Stimulated activated CD4-positive, alpha-beta T cell treated with anti-CD3 and anti-CD28 coated beads, Interleukin-2, amount 100 ng/mL, for 4 hours (primary cell): ENCODE data around the gene TUBA1C.
"Not testable (repeated sequence)": the region's sequence is repeated elsewhere in the genome, so short reads cannot be mapped to it uniquely, and the experiment has no call there.

Source experiments
- DNase-seq: peaks from one replicate; pipeline ENCODE4 v3.0.0-alpha.2; 2020; ENCODE audit warnings: low read depth

TUBA1C gene

GRCh38 chr12:49310451-49311000 is 45.6 kb downstream of the TUBA1C start:
- DNase-seq: not testable (repeated sequence)

- DNase-seq: no peak
Observed at GRCh38 chr12:49314811-49315210, 49.9 kb downstream of the TUBA1C start.

- DNase-seq: not testable (repeated sequence)
Observed at GRCh38 chr12:49317118-49317517, 52.2 kb downstream of the TUBA1C start.

GRCh38 chr12:49320411-49321103 is 55.7 kb downstream of the TUBA1C start:
- DNase-seq: not testable (repeated sequence)

GRCh38 chr12:49322367-49322707 is 57.5 kb downstream of the TUBA1C start:
- no peak for DNase-seq

- peak; percentile 94 for DNase-seq
Observed at GRCh38 chr12:49322708-49323523, 58.0 kb downstream of the TUBA1C start, which contains the start of gene TROAP. Gene TROAP (plus strand): TSS chr12:49323255. CDS start chr12:49323609, 354 bp downstream.

GRCh38 chr12:49323524-49324097 is 58.7 kb downstream of the TUBA1C start:
- no peak for DNase-seq
